WTC11 (cell line): ENCODE measurements around the gene SYNDIG1.

Source experiments
- FOXK1 ChIP-seq: sonication (generic); formaldehyde crosslinking; IDR thresholded peaks from 2 replicates; pipeline ENCODE4 v1.8.0; 2022; ENCODE audit warnings: mild to moderate bottlenecking, moderate library complexity, missing genetic modification reagents
- MAX ChIP-seq: sonication (generic); formaldehyde crosslinking; IDR thresholded peaks from 2 replicates; pipeline ENCODE4 v1.8.0; 2022; ENCODE audit warnings: mild to moderate bottlenecking, missing genetic modification reagents
- NFE2L1 ChIP-seq: sonication (generic); formaldehyde crosslinking; IDR thresholded peaks from 2 replicates; pipeline ENCODE4 v1.8.1; 2023; ENCODE audit warnings: missing genetic modification reagents
- ZNF121 ChIP-seq: sonication (generic); formaldehyde crosslinking; IDR thresholded peaks from 2 replicates; pipeline ENCODE4 v1.8.0; 2023; ENCODE audit warnings: missing genetic modification reagents
- TF ChIP-seq, protein P1 (sequence below): fragments of 200-600 bp; IDR thresholded peaks from 2 replicates; pipeline ENCODE4 v1.8.0; 2022; ENCODE audit warnings: antibody characterized with exemption
- TF ChIP-seq, protein P2 (sequence below): sonication (generic); formaldehyde crosslinking; conservative IDR thresholded peaks from 2 replicates; pipeline ENCODE4 v1.8.1; 2022; ENCODE audit warnings: mild to moderate bottlenecking, missing genetic modification reagents

- TF ChIP-seq, protein P1, sequence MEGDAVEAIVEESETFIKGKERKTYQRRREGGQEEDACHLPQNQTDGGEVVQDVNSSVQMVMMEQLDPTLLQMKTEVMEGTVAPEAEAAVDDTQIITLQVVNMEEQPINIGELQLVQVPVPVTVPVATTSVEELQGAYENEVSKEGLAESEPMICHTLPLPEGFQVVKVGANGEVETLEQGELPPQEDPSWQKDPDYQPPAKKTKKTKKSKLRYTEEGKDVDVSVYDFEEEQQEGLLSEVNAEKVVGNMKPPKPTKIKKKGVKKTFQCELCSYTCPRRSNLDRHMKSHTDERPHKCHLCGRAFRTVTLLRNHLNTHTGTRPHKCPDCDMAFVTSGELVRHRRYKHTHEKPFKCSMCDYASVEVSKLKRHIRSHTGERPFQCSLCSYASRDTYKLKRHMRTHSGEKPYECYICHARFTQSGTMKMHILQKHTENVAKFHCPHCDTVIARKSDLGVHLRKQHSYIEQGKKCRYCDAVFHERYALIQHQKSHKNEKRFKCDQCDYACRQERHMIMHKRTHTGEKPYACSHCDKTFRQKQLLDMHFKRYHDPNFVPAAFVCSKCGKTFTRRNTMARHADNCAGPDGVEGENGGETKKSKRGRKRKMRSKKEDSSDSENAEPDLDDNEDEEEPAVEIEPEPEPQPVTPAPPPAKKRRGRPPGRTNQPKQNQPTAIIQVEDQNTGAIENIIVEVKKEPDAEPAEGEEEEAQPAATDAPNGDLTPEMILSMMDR, result no peak
- TF ChIP-seq NFE2L1 (CRISPR knock-in tag) (no peak), MAX (no peak), FOXK1 (CRISPR knock-in tag) (no peak), ZNF121 (CRISPR knock-in tag) (no peak)
- TF ChIP-seq, protein P2, sequence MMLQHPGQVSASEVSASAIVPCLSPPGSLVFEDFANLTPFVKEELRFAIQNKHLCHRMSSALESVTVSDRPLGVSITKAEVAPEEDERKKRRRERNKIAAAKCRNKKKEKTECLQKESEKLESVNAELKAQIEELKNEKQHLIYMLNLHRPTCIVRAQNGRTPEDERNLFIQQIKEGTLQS (CRISPR knock-in tag), result no peak
Observed at GRCh38 chr20:24662752-24663365, 193.4 kb downstream of the SYNDIG1 start.
